HG03342 (cell line): ENCODE data around the gene FLACC1.
"Not testable (repeated sequence)": the region's sequence is repeated elsewhere in the genome, so short reads cannot be mapped to it uniquely, and the experiment has no call there.

Source experiments
- ATAC-seq: cut with Tn5 transposase; IDR thresholded peaks from one replicate; pipeline ENCODE4 v1.9.1; 2021; ENCODE audit warnings: mild to moderate bottlenecking, moderate library complexity; ENCODE audit not compliant: unreplicated experiment

The FLACC1 gene

GRCh38 chr2:201257956-201258665, 99.0 kb downstream of the FLACC1 start:
- ATAC-seq = peak; percentile 57

GRCh38 chr2:201257381-201257955, 99.7 kb downstream of the FLACC1 start:
- peak; percentile 51 for ATAC-seq

- ATAC-seq = no peak
Measured at GRCh38 chr2:201256082-201256481, 101.1 kb downstream of the FLACC1 start.

- ATAC-seq = no peak
Measured at GRCh38 chr2:201255408-201256033, 101.6 kb downstream of the FLACC1 start.

GRCh38 chr2:201254081-201254730, 102.9 kb downstream of the FLACC1 start:
- no peak for ATAC-seq

GRCh38 chr2:201250741-201251140, 106.4 kb downstream of the FLACC1 start:
- ATAC-seq = no peak

GRCh38 chr2:201249889-201250288, 107.3 kb downstream of the FLACC1 start:
- no peak for ATAC-seq

GRCh38 chr2:201248288-201248844, 108.8 kb downstream of the FLACC1 start:
- ATAC-seq = no peak

- no peak for ATAC-seq
Measured at GRCh38 chr2:201246280-201246679, 110.9 kb downstream of the FLACC1 start.

GRCh38 chr2:201244829-201245228, 112.3 kb downstream of the FLACC1 start:
- no peak for ATAC-seq

- ATAC-seq = no peak
Measured at GRCh38 chr2:201242571-201243277, 114.4 kb downstream of the FLACC1 start.

GRCh38 chr2:201239167-201239935, 117.8 kb downstream of the FLACC1 start:
- not testable (repeated sequence) for ATAC-seq
